ENCODE data around the gene REG1B. TPM values are rescaled to one million over a fixed set of nuclear protein-coding genes. Genes with fewer than 3 reads are reported as not detected.
"Not testable (repeated sequence)": the region's sequence is repeated elsewhere in the genome, so short reads cannot be mapped to it uniquely, and the experiment has no call there.

Gene REG1B
- total and polyA plus RNA-seq, 9 donors, result 1.7 to 10.5 (median 8.1) TPM; not detected in 6

GRCh38 chr2:79082987-79083386 is 4.8 kb downstream of the REG1B start:
- Histone ChIP-seq H3K9me3 (no peaks in the 10 kb centered on the region), H3K4me3 (no peak overlapping the region), H3K27ac (no peak overlapping the region), H3K4me1 (ENCODE audit: insufficient read depth) (no peaks in the 10 kb centered on the region), H3K27me3 (no peaks in the 10 kb centered on the region), H3K36me3 (no peaks in the 10 kb centered on the region)
- WGBS, 3 donors, result 79 to 95% (median 81%) methylated on average over 5 of the region's 5 CpGs
- intact Hi-C loops (cut with DNase I), result no loop called here
- TF ChIP-seq POLR2A (IDR thresholded peaks at IDR 0.05) (no peak), EP300 (IDR thresholded peaks at IDR 0.05) (no peak)
- TF ChIP-seq, protein P1, sequence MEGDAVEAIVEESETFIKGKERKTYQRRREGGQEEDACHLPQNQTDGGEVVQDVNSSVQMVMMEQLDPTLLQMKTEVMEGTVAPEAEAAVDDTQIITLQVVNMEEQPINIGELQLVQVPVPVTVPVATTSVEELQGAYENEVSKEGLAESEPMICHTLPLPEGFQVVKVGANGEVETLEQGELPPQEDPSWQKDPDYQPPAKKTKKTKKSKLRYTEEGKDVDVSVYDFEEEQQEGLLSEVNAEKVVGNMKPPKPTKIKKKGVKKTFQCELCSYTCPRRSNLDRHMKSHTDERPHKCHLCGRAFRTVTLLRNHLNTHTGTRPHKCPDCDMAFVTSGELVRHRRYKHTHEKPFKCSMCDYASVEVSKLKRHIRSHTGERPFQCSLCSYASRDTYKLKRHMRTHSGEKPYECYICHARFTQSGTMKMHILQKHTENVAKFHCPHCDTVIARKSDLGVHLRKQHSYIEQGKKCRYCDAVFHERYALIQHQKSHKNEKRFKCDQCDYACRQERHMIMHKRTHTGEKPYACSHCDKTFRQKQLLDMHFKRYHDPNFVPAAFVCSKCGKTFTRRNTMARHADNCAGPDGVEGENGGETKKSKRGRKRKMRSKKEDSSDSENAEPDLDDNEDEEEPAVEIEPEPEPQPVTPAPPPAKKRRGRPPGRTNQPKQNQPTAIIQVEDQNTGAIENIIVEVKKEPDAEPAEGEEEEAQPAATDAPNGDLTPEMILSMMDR (IDR thresholded peaks at IDR 0.05), result no peak
- no peak for DNase-seq

DNA sequence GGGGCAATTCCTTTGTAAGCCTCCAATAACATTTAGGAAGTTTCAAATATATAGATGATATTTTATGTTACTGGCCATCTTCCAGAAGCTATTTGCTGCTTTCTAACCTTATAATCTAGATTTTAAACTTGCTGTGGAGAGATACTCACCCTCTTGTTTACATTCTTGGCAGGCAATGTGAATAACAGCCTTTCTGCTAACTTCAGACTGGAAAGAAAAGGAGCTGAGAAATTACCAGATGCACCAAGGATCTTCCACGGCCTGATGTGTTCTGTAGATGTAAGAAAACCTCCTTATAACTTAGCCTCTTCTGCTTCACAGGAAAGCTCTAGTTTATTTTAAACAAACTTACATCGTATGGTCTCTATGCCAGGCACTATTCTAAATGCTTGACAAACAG is 16.7 kb downstream of the REG1B start:
- no peak overlapping the region for H3K4me3 ChIP-seq
- no peaks in the 10 kb centered on the region for H3K36me3 ChIP-seq
- no peaks in the 10 kb centered on the region for H3K4me1 ChIP-seq (ENCODE audit: insufficient read depth)
- H3K27ac ChIP-seq, result no peak overlapping the region
- intact Hi-C loops (cut with DNase I), result no loop called here
- no peak for DNase-seq
- TF ChIP-seq, protein P1 (IDR thresholded peaks at IDR 0.05), result no peak
- TF ChIP-seq EP300 (IDR thresholded peaks at IDR 0.05) (no peak), POLR2A (IDR thresholded peaks at IDR 0.05) (no peak)
- WGBS, 3 donors, result 49 to 82% (median 79%) methylated on average over 2 of the region's 2 CpGs
- no peaks in the 10 kb centered on the region for H3K9me3 ChIP-seq
- no peaks in the 10 kb centered on the region for H3K27me3 ChIP-seq

GRCh38 chr2:79065201-79065600 is 22.6 kb downstream of the REG1B start:
- Histone ChIP-seq H3K27me3 (no peaks in the 10 kb centered on the region), H3K4me1 (ENCODE audit: insufficient read depth) (no peaks in the 10 kb centered on the region), H3K27ac (no peak overlapping the region), H3K36me3 (no peaks in the 10 kb centered on the region), H3K9me3 (no peaks in the 10 kb centered on the region), H3K4me3 (no peak overlapping the region)
- no peak for DNase-seq
- 64 to 81% (median 78%) methylated on average over 2 of the region's 2 CpGs for WGBS, 3 donors
- no peak for TF ChIP-seq EP300 (IDR thresholded peaks at IDR 0.05)
- no peak for TF ChIP-seq POLR2A (IDR thresholded peaks at IDR 0.05)
- TF ChIP-seq, protein P1 (IDR thresholded peaks at IDR 0.05), result no peak
- intact Hi-C loops (cut with DNase I), result no loop called here

DNA sequence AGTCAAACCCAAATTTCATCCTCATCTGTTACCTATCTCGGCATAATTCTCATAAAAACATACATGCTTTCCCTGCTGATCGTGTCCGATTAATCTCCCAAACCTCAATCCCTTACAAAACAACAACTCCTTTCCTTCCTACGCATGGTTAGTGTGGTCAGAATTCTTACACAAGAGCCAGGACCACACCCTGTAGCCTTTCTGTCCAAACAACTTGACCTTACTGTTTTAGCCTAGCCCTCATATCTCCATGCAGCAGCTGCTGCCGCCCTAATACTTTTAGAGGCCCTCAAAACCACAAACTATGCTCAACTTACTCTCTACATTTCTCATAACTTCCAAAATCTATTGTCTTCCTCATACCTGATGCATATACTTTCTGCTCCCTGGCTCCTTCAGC is 33.0 kb downstream of the REG1B start:
- H3K27me3 ChIP-seq; H3K9me3 ChIP-seq; H3K4me1 ChIP-seq (ENCODE audit: insufficient read depth); H3K4me3 ChIP-seq; intact Hi-C loops (cut with DNase I); H3K27ac ChIP-seq; H3K36me3 ChIP-seq; DNase-seq: not testable (repeated sequence)
- 66 to 85% (median 69%) methylated on average over 5 of the region's 5 CpGs for WGBS, 3 donors

GRCh38 chr2:79053486-79053885 is 34.3 kb downstream of the REG1B start:
- intact Hi-C loops (cut with DNase I); H3K27ac ChIP-seq; H3K9me3 ChIP-seq; H3K4me1 ChIP-seq (ENCODE audit: insufficient read depth); H3K27me3 ChIP-seq; H3K36me3 ChIP-seq; DNase-seq; H3K4me3 ChIP-seq: not testable (repeated sequence)
- 9 to 22% (median 19%) methylated on average over 5 of the region's 5 CpGs for WGBS, 3 donors

DNA sequence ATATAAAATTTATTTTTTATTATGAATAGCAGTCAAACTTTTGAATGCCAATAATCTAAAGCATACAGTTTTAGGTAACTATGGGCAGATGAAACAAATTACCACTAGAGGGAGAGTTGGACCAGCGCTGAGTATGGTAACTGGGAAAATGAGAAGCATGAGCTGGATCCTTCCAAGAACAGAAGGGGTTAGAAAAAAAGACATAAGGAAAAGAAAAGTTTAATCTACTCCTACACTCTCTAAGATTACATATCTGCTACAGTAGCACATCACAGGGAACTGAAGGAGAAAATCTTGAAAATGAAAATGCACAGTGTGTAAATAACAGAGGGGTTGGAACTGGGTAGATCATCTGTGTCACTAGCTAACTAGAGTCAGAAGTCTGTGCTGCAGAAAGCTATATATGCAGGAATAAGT is 46.8 kb downstream of the REG1B start:
- no peak for DNase-seq
- intact Hi-C loops (cut with DNase I), result no loop called here
- H3K27me3 ChIP-seq, result no peaks in the 10 kb centered on the region
- no peak for TF ChIP-seq EP300 (IDR thresholded peaks at IDR 0.05)
- TF ChIP-seq POLR2A (IDR thresholded peaks at IDR 0.05), result no peak
- TF ChIP-seq, protein P1 (IDR thresholded peaks at IDR 0.05), result no peak
- H3K4me3 ChIP-seq, result no peak overlapping the region
- no peak overlapping the region for H3K27ac ChIP-seq
- H3K36me3 ChIP-seq, result no peaks in the 10 kb centered on the region
- WGBS, 3 donors, result 13 to 16% (median 13%) methylated on average over 1 of the region's 1 CpG
- H3K9me3 ChIP-seq, result no peaks in the 10 kb centered on the region
- no peaks in the 10 kb centered on the region for H3K4me1 ChIP-seq (ENCODE audit: insufficient read depth)

Data from ovary (tissue), 9 donors.